Fibroblast of skin of scalp (primary cell): ENCODE results near the gene KRTAP4-8. TPM values are rescaled to one million over a fixed set of nuclear protein-coding genes. Genes with fewer than 3 reads are reported as not detected.
"Not testable (repeated sequence)": the region's sequence is repeated elsewhere in the genome, so short reads cannot be mapped to it uniquely, and the experiment has no call there.

Source experiments
- DNase-seq: peaks from one replicate; pipeline ENCODE4 v3.0.0-alpha.2; 2013
- polyA plus RNA-seq, 2 experiments: library from polyadenylated mRNA; unstranded; fragments of 120-200 nt; gene quantifications; one replicate each; pipeline ENCODE4 v1.2.1, GENCODE V29; 2013; ENCODE audit not compliant: insufficient read length in 2 of 2

The KRTAP4-8 gene
- not detected for polyA plus RNA-seq (2013, experiment 1 of 2; ENCODE audit: insufficient read length)
- not detected for polyA plus RNA-seq (2013, experiment 2 of 2; ENCODE audit: insufficient read length)

GRCh38 chr17:41098042-41098441 lies at the start of gene KRTAP4-8:
Gene KRTAP4-8, minus strand, starts transcription at chr17:41098142. Its CDS starts 58 bp downstream, at chr17:41098084.
- DNase-seq = no peak

GRCh38 chr17:41145261-41145660 lies 47.3 kb upstream of the KRTAP4-8 start:
- no peak for DNase-seq

- DNase-seq = no peak
Measured at GRCh38 chr17:41144846-41145245, 46.9 kb upstream of the KRTAP4-8 start.

GRCh38 chr17:41141361-41141760 lies 43.4 kb upstream of the KRTAP4-8 start:
- DNase-seq = no peak

- peak; percentile 92 for DNase-seq
Measured at GRCh38 chr17:41140360-41141131, 42.6 kb upstream of the KRTAP4-8 start, which contains the start of gene KRTAP4-6. Gene KRTAP4-6, minus strand, starts transcription at chr17:41140544. Its CDS starts 57 bp downstream, at chr17:41140487.

- DNase-seq = not testable (repeated sequence)
Measured at GRCh38 chr17:41139865-41140264, 41.9 kb upstream of the KRTAP4-8 start.

- DNase-seq = peak; percentile 14
Measured at GRCh38 chr17:41133880-41134735, 36.2 kb upstream of the KRTAP4-8 start.

GRCh38 chr17:41131979-41132378 lies 34.0 kb upstream of the KRTAP4-8 start:
- no peak for DNase-seq

GRCh38 chr17:41127371-41127770 lies 29.4 kb upstream of the KRTAP4-8 start:
- DNase-seq = no peak

- no peak for DNase-seq
Measured at GRCh38 chr17:41126412-41126811, 28.5 kb upstream of the KRTAP4-8 start.

GRCh38 chr17:41125064-41125463 lies 27.1 kb upstream of the KRTAP4-8 start:
- no peak for DNase-seq

GRCh38 chr17:41123991-41124371 lies 26.0 kb upstream of the KRTAP4-8 start, which contains the start of gene KRTAP4-12:
Gene KRTAP4-12, minus strand, starts transcription at chr17:41124182. Its CDS starts 60 bp downstream, at chr17:41124122.
- DNase-seq = not testable (repeated sequence)

GRCh38 chr17:41123292-41123990 lies 25.5 kb upstream of the KRTAP4-8 start:
- not testable (repeated sequence) for DNase-seq

- no peak for DNase-seq
Measured at GRCh38 chr17:41121742-41122141, 23.8 kb upstream of the KRTAP4-8 start.

GRCh38 chr17:41119696-41120690 lies 22.1 kb upstream of the KRTAP4-8 start:
- peak; percentile 32 for DNase-seq

- peak; percentile 45 for DNase-seq
Measured at GRCh38 chr17:41118721-41119120, 20.8 kb upstream of the KRTAP4-8 start.

GRCh38 chr17:41117846-41118386 lies 20.0 kb upstream of the KRTAP4-8 start, which contains the start of gene KRTAP4-11:
Gene KRTAP4-11, minus strand, starts transcription at chr17:41118373. Its CDS starts 58 bp downstream, at chr17:41118315.
- DNase-seq = not testable (repeated sequence)

GRCh38 chr17:41116297-41116696 lies 18.4 kb upstream of the KRTAP4-8 start:
- peak; percentile 50 for DNase-seq

- DNase-seq = no peak
Measured at GRCh38 chr17:41111151-41111885, 13.4 kb upstream of the KRTAP4-8 start.
